Spleen (tissue), 11 donors: Measurements from ENCODE around the gene MKNK1. TPM values are rescaled to one million over a fixed set of nuclear protein-coding genes. Genes with fewer than 3 reads are reported as not detected.

Experiments used
- DNase-seq: peaks from one replicate; pipeline ENCODE4 v3.0.0-alpha.2; 2020
- H3K27ac ChIP-seq, 8 donors: fragments of 200-600 bp; sonication (generic) in 7 of 8; 1 replicate in 4 of 8; 2 replicates in 4 of 8; pipeline versions ENCODE4 v1.5.0 to v1.8.0; 2016 to 2021; ENCODE audit warnings: inconsistent platforms in 4 of 8, mild to moderate bottlenecking in 4 of 8, moderate library complexity in 1 of 8
- H3K27me3 ChIP-seq, 7 donors: fragments of 200-600 bp; sonication (generic) in 6 of 7; replicated peaks in 1 of 7; 1 replicate in 4 of 7; 2 replicates in 3 of 7; pipeline versions ENCODE4 v1.5.0 to v1.8.0; 2016 to 2021; ENCODE audit warnings: inconsistent platforms in 3 of 7, mild to moderate bottlenecking in 1 of 7
- H3K36me3 ChIP-seq, 6 donors: fragments of 200-600 bp; sonication (generic) in 5 of 6; 1 replicate in 4 of 6; 2 replicates in 2 of 6; pipeline versions ENCODE4 v1.5.0 to v1.8.0; 2016 to 2021; ENCODE audit warnings: inconsistent platforms in 2 of 6
- H3K4me1 ChIP-seq, 6 donors: fragments of 200-600 bp; sonication (generic) in 5 of 6; 1 replicate in 3 of 6; 2 replicates in 3 of 6; pipeline versions ENCODE4 v1.5.0 to v1.8.0; 2016 to 2021; ENCODE audit warnings: inconsistent platforms in 3 of 6
- H3K4me3 ChIP-seq, 8 donors: fragments of 200-600 bp; sonication (generic) in 7 of 8; 1 replicate in 4 of 8; 2 replicates in 4 of 8; pipeline versions ENCODE4 v1.5.0 to v1.8.0; 2016 to 2021; ENCODE audit warnings: inconsistent platforms in 4 of 8, mild to moderate bottlenecking in 4 of 8, moderate library complexity in 2 of 8
- H3K9me3 ChIP-seq, 8 donors: fragments of 200-600 bp; sonication (generic) in 7 of 8; 1 replicate in 4 of 8; 2 replicates in 4 of 8; pipeline versions ENCODE4 v1.5.0 to v1.8.0; 2016 to 2021; ENCODE audit warnings: inconsistent platforms in 4 of 8
- CTCF ChIP-seq, 11 experiments: fragments of 200-600 bp in 7 of 11; fragments of 450-650 bp in 4 of 11; sonication (generic) in 4 of 11; IDR thresholded peaks in 8 of 11; conservative IDR thresholded peaks in 3 of 11; 1 replicate in 7 of 11; 2 replicates in 4 of 11; pipeline versions ENCODE4 v1.4.0 to v1.8.0; 2016 to 2021; ENCODE audit warnings: antibody characterized with exemption in 11 of 11, inconsistent platforms in 4 of 11, mild to moderate bottlenecking in 1 of 11
- POLR2A ChIP-seq, 3 donors: fragments of 450-650 bp; IDR thresholded peaks; one replicate each; pipeline ENCODE4 v1.5.1; 2017; ENCODE audit warnings: antibody characterized with exemption in 3 of 3, mild to moderate bottlenecking in 1 of 3
- POLR2AphosphoS5 ChIP-seq, 3 donors: sonication (generic); formaldehyde crosslinking; IDR thresholded peaks; one replicate each; pipeline ENCODE4 v1.5.1; 2017; ENCODE audit warnings: antibody characterized with exemption in 3 of 3
- WGBS, 5 donors: extraction: QIAGEN DNeasy Blood & Tissue Kit in 3 of 5; methylation state at CpG; one replicate each; pipeline versions ENCODE4 v1.1.5 to v1.1.7; 2013 to 2018; 5-methylcytosine and 5-hydroxymethylcytosine counted together
- intact Hi-C: fragments of 100-400 bp; cut with DNase I; formaldehyde crosslinking; loops from one replicate; pipeline ENCODE4 v1.15.0; 2023; ENCODE audit warnings: low total_unique reads
- polyA plus RNA-seq, 3 donors: library from polyadenylated mRNA; stranded (reverse); fragments of 200-250 nt; gene quantifications; one replicate each; pipeline ENCODE4 v1.2.1, GENCODE V29; 2013
- total RNA-seq, 7 donors: library from RNA; depleted of rRNA in 3 of 7; stranded (reverse); fragments of >200 nt in 3 of 7; fragmentation: NEBNext Ultra II Directional in 4 of 7; extraction: Animal tissue kit (Norgen Biotek cat#: 25700) in 4 of 7; gene quantifications; one replicate each; pipeline versions ENCODE4 v1.1.0 to v1.2.1, GENCODE V29; 2016 to 2021
- donor health status: healthy with polysubstance abuse.
- donor health status: DM: no; HTN: no; CAD: no; lungs with moderate emphysema.
- donor health status: DM: no; HTN: no; CAD: no.
- donor health status: Bipolar disorder and iron deficiency.
- donor health status: healthy.
- donor health status: DM: no; HTN: no; CAD: no.
- donor health status: DM: yes; HTN: yes; CAD: no.

MKNK1 gene
- total and polyA plus RNA-seq, 10 donors: 19.2 to 169 (median 91.1) TPM

DNA sequence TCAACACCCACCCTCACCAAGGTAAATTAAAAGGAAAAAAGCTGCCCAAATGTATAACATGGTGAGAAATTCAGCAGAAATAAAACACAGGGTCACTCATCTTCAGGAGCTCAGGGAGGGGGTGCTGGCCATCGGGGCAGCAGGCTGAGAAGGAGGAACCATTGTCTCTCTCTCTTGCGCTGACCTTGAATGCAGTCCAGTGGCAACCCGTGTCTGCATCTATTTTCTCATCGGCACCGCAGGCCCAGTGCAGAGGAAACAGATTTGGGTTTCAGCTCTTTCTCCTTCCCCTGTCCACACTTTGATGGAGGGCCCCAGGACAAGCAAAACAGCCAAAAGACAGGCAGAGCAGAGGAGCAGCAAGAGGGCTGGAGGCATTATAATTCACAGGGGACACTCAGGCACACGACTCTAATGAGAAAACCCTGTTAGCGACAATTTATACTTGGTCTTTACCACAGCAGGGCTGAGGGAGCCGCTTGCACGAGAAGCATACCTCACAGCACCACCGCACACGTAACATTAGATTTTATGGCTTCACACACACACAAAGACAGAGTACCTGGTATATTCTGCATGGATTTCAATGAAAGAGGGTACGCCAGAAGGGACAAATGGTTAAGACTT, 18.6 kb downstream of the MKNK1 start:
- Histone ChIP-seq H3K9me3 (no peaks in the 10 kb centered on the region), H3K27me3 (no peaks in the 10 kb centered on the region), H3K4me3 (no peak overlapping the region), H3K4me1 (peaks cover 0 to 74% (median 42%) of the 10 kb centered on the region in 6 donors), H3K27ac (peak overlapping the region in 3 of 8 donors; percentile 8 to 79 (median 70)), H3K36me3 (peaks cover 4 to 96% (median 58%) of the 10 kb centered on the region in 6 donors)
- no peak for TF ChIP-seq POLR2A (IDR thresholded peaks at IDR 0.05)
- TF ChIP-seq CTCF (IDR thresholded peaks at IDR 0.05 in 8 of 11, conservative IDR thresholded peaks at IDR 0.05 in 3 of 11): no peak
- TF ChIP-seq POLR2AphosphoS5 (IDR thresholded peaks at IDR 0.05): no peak
- no peak for DNase-seq
- intact Hi-C loops: no loop called here
- 70 to 87% (median 79%) methylated on average over 12 of the region's 12 CpGs for WGBS, 5 donors

DNA sequence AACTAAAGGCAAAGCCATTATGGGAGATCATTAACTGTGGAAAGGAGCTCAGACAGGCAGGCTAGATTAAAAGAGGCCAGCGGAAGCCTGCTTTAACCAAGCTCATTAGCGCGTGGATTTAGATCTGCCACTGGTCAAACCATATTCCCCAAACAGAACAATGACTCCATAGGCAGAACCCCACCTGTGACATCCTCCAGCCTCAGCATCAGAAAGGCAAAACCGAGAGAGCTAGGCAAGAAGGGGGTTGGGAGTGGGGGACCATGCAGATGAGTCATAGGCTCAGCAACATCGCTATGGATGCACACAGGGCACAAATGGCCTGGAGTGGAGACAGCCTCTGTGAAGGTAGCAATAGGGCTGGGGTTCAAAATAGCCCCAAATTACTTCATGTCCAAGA, 20.6 kb downstream of the MKNK1 start:
- DNase-seq: no peak
- Histone ChIP-seq H3K27ac (peak overlapping the region in 6 of 8 donors; percentile 70 to 91 (median 80)), H3K27me3 (no peaks in the 10 kb centered on the region), H3K4me3 (no peak overlapping the region), H3K9me3 (no peaks in the 10 kb centered on the region), H3K4me1 (peaks cover 0 to 94% (median 46%) of the 10 kb centered on the region in 6 donors), H3K36me3 (peaks cover 0 to 96% (median 53%) of the 10 kb centered on the region in 6 donors)
- 87 to 97% (median 88%) methylated on average over 5 of the region's 5 CpGs for WGBS, 5 donors
- no peak for TF ChIP-seq POLR2A (IDR thresholded peaks at IDR 0.05)
- no peak for TF ChIP-seq POLR2AphosphoS5 (IDR thresholded peaks at IDR 0.05)
- no peak for TF ChIP-seq CTCF (IDR thresholded peaks at IDR 0.05 in 8 of 11, conservative IDR thresholded peaks at IDR 0.05 in 3 of 11)
- intact Hi-C loops: no loop called here

DNA sequence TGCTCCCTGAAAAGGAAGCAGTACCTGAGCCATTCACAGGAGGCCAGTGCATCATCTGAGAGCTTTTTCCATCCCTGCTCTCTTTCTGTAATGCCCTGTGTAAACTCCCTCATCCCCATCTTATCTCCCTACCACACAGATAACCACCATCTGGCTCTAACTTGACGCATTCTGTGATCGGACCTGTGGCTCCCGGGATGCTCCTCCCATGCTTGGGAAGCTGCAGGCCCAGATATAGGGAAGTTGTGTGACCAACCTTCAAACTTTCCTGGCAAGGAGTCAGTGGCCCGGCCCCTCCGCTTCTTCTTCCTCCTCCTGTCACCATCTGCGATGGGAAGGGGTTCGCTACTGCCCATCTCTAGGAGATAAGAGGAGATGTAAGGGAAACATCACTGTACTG, 21.1 kb downstream of the MKNK1 start:
- Histone ChIP-seq H3K36me3 (peaks cover 0 to 100% (median 57%) of the 10 kb centered on the region in 6 donors), H3K9me3 (no peaks in the 10 kb centered on the region), H3K4me1 (peaks cover 0 to 92% (median 46%) of the 10 kb centered on the region in 6 donors), H3K4me3 (no peak overlapping the region), H3K27ac (peak overlapping the region in 6 of 8 donors; percentile 70 to 91 (median 80)), H3K27me3 (no peaks in the 10 kb centered on the region)
- TF ChIP-seq POLR2A (IDR thresholded peaks at IDR 0.05) (no peak), POLR2AphosphoS5 (IDR thresholded peaks at IDR 0.05) (no peak), CTCF (IDR thresholded peaks at IDR 0.05 in 8 of 11, conservative IDR thresholded peaks at IDR 0.05 in 3 of 11) (no peak)
- WGBS, 5 donors: 41 to 82% (median 68%) methylated on average over 7 of the region's 7 CpGs
- DNase-seq: peak; percentile 84
- intact Hi-C loops: no loop called here

GRCh38 chr1:46581681-46582455, 22.2 kb downstream of the MKNK1 start:
- Histone ChIP-seq H3K4me3 (peak overlapping the region in 1 of 8 donors; percentile 36), H3K4me1 (peaks cover 0 to 81% (median 39%) of the 10 kb centered on the region in 6 donors), H3K27me3 (no peaks in the 10 kb centered on the region), H3K9me3 (no peaks in the 10 kb centered on the region), H3K27ac (peak overlapping the region in 7 of 8 donors; percentile 59 to 91 (median 74)), H3K36me3 (peaks cover 0 to 100% (median 64%) of the 10 kb centered on the region in 6 donors)
- WGBS, 5 donors: 55 to 71% (median 65%) methylated on average over 4 of the region's 4 CpGs
- TF ChIP-seq CTCF (IDR thresholded peaks at IDR 0.05 in 8 of 11, conservative IDR thresholded peaks at IDR 0.05 in 3 of 11) (no peak), POLR2A (IDR thresholded peaks at IDR 0.05) (no peak)
- DNase-seq: no peak
- intact Hi-C loops: no loop called here
